Cardiac muscle cell (in vitro differentiated cells and primary cell): ENCODE measurements around the gene GNB3. TPM values are rescaled to one million over a fixed set of nuclear protein-coding genes. Genes with fewer than 3 reads are reported as not detected.

Source experiments
- DNase-seq, 2 donors: peaks; one replicate each; pipeline versions ENCODE4 v3.0.0 to v3.0.0-alpha.2; 2010 to 2017; ENCODE audit warnings: low read depth in 1 of 2, low spot score in 1 of 2
- H3K27ac ChIP-seq: fragments of 200-600 bp; sonication (generic); 2 replicates; pipeline ENCODE4 v1.5.1; 2016
- H3K27me3 ChIP-seq: fragments of 200-600 bp; sonication (generic); 2 replicates; pipeline ENCODE4 v1.6.0; 2016; ENCODE audit warnings: control low read depth
- H3K36me3 ChIP-seq: fragments of 200-600 bp; sonication (generic); 2 replicates; pipeline ENCODE4 v1.5.1; 2016; ENCODE audit warnings: control low read depth
- H3K4me1 ChIP-seq: fragments of 200-600 bp; sonication (generic); 2 replicates; pipeline ENCODE4 v1.8.1; 2017; ENCODE audit warnings: low read depth, mild to moderate bottlenecking, mixed run types
- H3K4me3 ChIP-seq: fragments of 200-600 bp; sonication (generic); 2 replicates; pipeline ENCODE4 v1.5.1; 2016; ENCODE audit warnings: mild to moderate bottlenecking
- H3K9me3 ChIP-seq: fragments of 200-600 bp; sonication (generic); 2 replicates; pipeline ENCODE4 v1.5.1; 2017; ENCODE audit warnings: low read depth, mild to moderate bottlenecking, control low read depth
- CTCF ChIP-seq: IDR thresholded peaks from 2 replicates; pipeline ENCODE4 v1.5.1; 2012; ENCODE audit warnings: low read depth, mild to moderate bottlenecking, low read length
- polyA plus RNA-seq: library from polyadenylated mRNA; unstranded; fragments of >200 nt; fragmentation: Nextera tagmentation; extraction: Ambion mirVana; gene quantifications from 2 replicates; pipeline ENCODE4 v1.2.1, GENCODE V29; 2016
- total RNA-seq: library from RNA; depleted of rRNA; stranded (reverse); fragments of >200 nt; gene quantifications from 2 replicates; pipeline ENCODE4 v1.2.3, GENCODE V29; 2016

Gene GNB3
- total and polyA plus RNA-seq, 2 experiments from 2014 or later = 1.7 to 5.2 TPM

- Histone ChIP-seq H3K9me3 (no peaks in the 10 kb centered on the region), H3K27me3 (no peaks in the 10 kb centered on the region), H3K4me3 (no peak overlapping the region), H3K4me1 (peaks cover 9% of the 10 kb centered on the region), H3K36me3 (peaks cover 20% of the 10 kb centered on the region), H3K27ac (no peak overlapping the region)
- TF ChIP-seq CTCF = no peak
- no peak for DNase-seq
Measured at GRCh38 chr12:6830999-6831398, 9.7 kb upstream of the GNB3 start.

- peaks cover 9% of the 10 kb centered on the region for H3K4me1 ChIP-seq
- peaks cover 20% of the 10 kb centered on the region for H3K36me3 ChIP-seq
- H3K4me3 ChIP-seq = no peak overlapping the region
- H3K27me3 ChIP-seq = no peaks in the 10 kb centered on the region
- DNase-seq = no peak
- no peak overlapping the region for H3K27ac ChIP-seq
- H3K9me3 ChIP-seq = no peaks in the 10 kb centered on the region
- TF ChIP-seq CTCF = no peak
Measured at GRCh38 chr12:6831450-6831995, 9.2 kb upstream of the GNB3 start.

GRCh38 chr12:6832125-6832524, 8.6 kb upstream of the GNB3 start:
- no peak for DNase-seq
- TF ChIP-seq CTCF = no peak
- Histone ChIP-seq H3K27me3 (no peaks in the 10 kb centered on the region), H3K9me3 (no peaks in the 10 kb centered on the region), H3K4me3 (no peak overlapping the region), H3K4me1 (peaks cover 5% of the 10 kb centered on the region), H3K36me3 (peaks cover 20% of the 10 kb centered on the region), H3K27ac (no peak overlapping the region)

- no peak for TF ChIP-seq CTCF
- no peaks in the 10 kb centered on the region for H3K9me3 ChIP-seq
- peaks cover 4% of the 10 kb centered on the region for H3K4me1 ChIP-seq
- no peaks in the 10 kb centered on the region for H3K27me3 ChIP-seq
- H3K36me3 ChIP-seq = peaks cover 25% of the 10 kb centered on the region
- H3K27ac ChIP-seq = no peak overlapping the region
- no peak overlapping the region for H3K4me3 ChIP-seq
- DNase-seq = no peak
Measured at GRCh38 chr12:6833189-6833890, 7.4 kb upstream of the GNB3 start.

GRCh38 chr12:6834254-6834653, 6.5 kb upstream of the GNB3 start:
- peaks cover 27% of the 10 kb centered on the region for H3K36me3 ChIP-seq

More at GRCh38 chr12:6834254-6834653, 6.5 kb upstream of the GNB3 start:
- Histone ChIP-seq H3K4me3 (no peak overlapping the region), H3K27ac (no peak overlapping the region), H3K27me3 (no peaks in the 10 kb centered on the region), H3K9me3 (no peaks in the 10 kb centered on the region), H3K4me1 (peaks cover 4% of the 10 kb centered on the region)
- no peak for TF ChIP-seq CTCF
- no peak for DNase-seq
